MM.1S (cell line): ENCODE data around the gene TUT7.

Experiments
- DNase-seq: peaks from one replicate; pipeline ENCODE4 v3.0.0-alpha.2; 2015
- H2AFZ ChIP-seq: fragments of 300-600 bp; sonication (generic); 2 replicates; pipeline ENCODE4 v1.6.0; 2016; ENCODE audit warnings: antibody characterized with exemption, low read length
- H3F3A ChIP-seq: fragments of 300-600 bp; sonication (generic); 2 replicates; pipeline ENCODE4 v1.6.1; 2016; ENCODE audit warnings: mild to moderate bottlenecking, antibody characterized with exemption, low read length, moderate library complexity, mixed read lengths; ENCODE audit not compliant: insufficient read depth
- H3K27ac ChIP-seq: fragments of 300-600 bp; sonication (generic); 2 replicates; pipeline ENCODE4 v1.5.1; 2016; ENCODE audit warnings: mild to moderate bottlenecking, low read length
- H3K27me3 ChIP-seq: fragments of 300-600 bp; sonication (generic); replicated peaks from 2 replicates; pipeline ENCODE4 v1.6.0; 2016; ENCODE audit warnings: low read length; ENCODE audit not compliant: insufficient read depth
- H3K36me3 ChIP-seq: fragments of 300-600 bp; sonication (generic); replicated peaks from 2 replicates; pipeline ENCODE4 v1.6.1; 2016; ENCODE audit warnings: mild to moderate bottlenecking, low read length, mixed read lengths; ENCODE audit not compliant: insufficient read depth
- H3K4me1 ChIP-seq: fragments of 300-600 bp; sonication (generic); 2 replicates; pipeline ENCODE4 v1.6.1; 2016; ENCODE audit warnings: low read length, mixed read lengths
- H3K4me2 ChIP-seq: fragments of 300-600 bp; sonication (generic); 2 replicates; pipeline ENCODE4 v1.6.0; 2016; ENCODE audit warnings: low read depth, low read length
- H3K4me3 ChIP-seq: fragments of 300-600 bp; sonication (generic); 2 replicates; pipeline ENCODE4 v1.5.1; 2016; ENCODE audit warnings: low read length, mixed read lengths
- H3K79me2 ChIP-seq: fragments of 300-600 bp; sonication (generic); 2 replicates; pipeline ENCODE4 v1.6.1; 2016; ENCODE audit warnings: mixed run types, low read length, mixed read lengths
- H3K9ac ChIP-seq: fragments of 300-600 bp; sonication (generic); 2 replicates; pipeline ENCODE4 v1.6.1; 2016; ENCODE audit warnings: low read length, mixed read lengths
- H3K9me2 ChIP-seq: fragments of 300-600 bp; sonication (generic); replicated peaks from 2 replicates; pipeline ENCODE4 v1.6.1; 2016; ENCODE audit warnings: mild to moderate bottlenecking, low read length, mixed read lengths; ENCODE audit not compliant: insufficient read depth
- H3K9me3 ChIP-seq: fragments of 300-600 bp; sonication (generic); replicated peaks from 2 replicates; pipeline ENCODE4 v1.6.1; 2016; ENCODE audit warnings: mild to moderate bottlenecking, low read length, mixed read lengths; ENCODE audit not compliant: insufficient read depth
- H4K20me1 ChIP-seq: fragments of 300-600 bp; sonication (generic); 2 replicates; pipeline ENCODE4 v1.6.1; 2016; ENCODE audit warnings: mild to moderate bottlenecking, low read length, moderate library complexity, mixed read lengths; ENCODE audit not compliant: insufficient read depth
- EZH2 ChIP-seq: fragments of 300-600 bp; sonication (generic); optimal IDR thresholded peaks from 2 replicates; pipeline ENCODE3; 2017; ENCODE audit warnings: low read depth, mild to moderate bottlenecking, antibody characterized with exemption, low read length, mixed read lengths
- EZH2phosphoT487 ChIP-seq: fragments of 300-600 bp; sonication (generic); IDR thresholded peaks from 2 replicates; pipeline ENCODE4 v1.6.1; 2018; ENCODE audit warnings: antibody characterized with exemption, low read length
- TF ChIP-seq, protein P1 (sequence below): fragments of 300-600 bp; sonication (generic); IDR thresholded peaks from 2 replicates; pipeline ENCODE4 v1.5.1; 2016; ENCODE audit warnings: antibody characterized with exemption, low read length, mixed read lengths

The TUT7 gene

GRCh38 chr9:86259557-86259956, 94.7 kb downstream of the TUT7 start, which contains the start of gene C9orf153:
TSS of gene C9orf153 (minus strand) at chr9:86259657. CDS start at chr9:86229603, 30,054 bp downstream.
- no peaks in the 10 kb centered on the region for H3K79me2 ChIP-seq
- no peaks in the 10 kb centered on the region for H3K27me3 ChIP-seq
- H3K9ac ChIP-seq = no peak within 1 kb of the TSS
- no peaks in the 10 kb centered on the region for H4K20me1 ChIP-seq
- H3K4me2 ChIP-seq = no peak within 1 kb of the TSS
- H3K4me3 ChIP-seq = no peak within 1 kb of the TSS
- H3K27ac ChIP-seq = no peak within 1 kb of the TSS
- no peaks in the 10 kb centered on the region for H3K36me3 ChIP-seq
- no peaks in the 10 kb centered on the region for H3K9me3 ChIP-seq
- no peaks in the 10 kb centered on the region for H3K9me2 ChIP-seq
- H2AFZ ChIP-seq = no peak within 1 kb of the TSS
- DNase-seq = no peak
- TF ChIP-seq EZH2 (no peak), EZH2phosphoT487 (no peak)
- TF ChIP-seq, protein P1, sequence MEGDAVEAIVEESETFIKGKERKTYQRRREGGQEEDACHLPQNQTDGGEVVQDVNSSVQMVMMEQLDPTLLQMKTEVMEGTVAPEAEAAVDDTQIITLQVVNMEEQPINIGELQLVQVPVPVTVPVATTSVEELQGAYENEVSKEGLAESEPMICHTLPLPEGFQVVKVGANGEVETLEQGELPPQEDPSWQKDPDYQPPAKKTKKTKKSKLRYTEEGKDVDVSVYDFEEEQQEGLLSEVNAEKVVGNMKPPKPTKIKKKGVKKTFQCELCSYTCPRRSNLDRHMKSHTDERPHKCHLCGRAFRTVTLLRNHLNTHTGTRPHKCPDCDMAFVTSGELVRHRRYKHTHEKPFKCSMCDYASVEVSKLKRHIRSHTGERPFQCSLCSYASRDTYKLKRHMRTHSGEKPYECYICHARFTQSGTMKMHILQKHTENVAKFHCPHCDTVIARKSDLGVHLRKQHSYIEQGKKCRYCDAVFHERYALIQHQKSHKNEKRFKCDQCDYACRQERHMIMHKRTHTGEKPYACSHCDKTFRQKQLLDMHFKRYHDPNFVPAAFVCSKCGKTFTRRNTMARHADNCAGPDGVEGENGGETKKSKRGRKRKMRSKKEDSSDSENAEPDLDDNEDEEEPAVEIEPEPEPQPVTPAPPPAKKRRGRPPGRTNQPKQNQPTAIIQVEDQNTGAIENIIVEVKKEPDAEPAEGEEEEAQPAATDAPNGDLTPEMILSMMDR = no peak
- no peaks in the 10 kb centered on the region for H3F3A ChIP-seq
- H3K4me1 ChIP-seq = no peaks in the 10 kb centered on the region

DNA sequence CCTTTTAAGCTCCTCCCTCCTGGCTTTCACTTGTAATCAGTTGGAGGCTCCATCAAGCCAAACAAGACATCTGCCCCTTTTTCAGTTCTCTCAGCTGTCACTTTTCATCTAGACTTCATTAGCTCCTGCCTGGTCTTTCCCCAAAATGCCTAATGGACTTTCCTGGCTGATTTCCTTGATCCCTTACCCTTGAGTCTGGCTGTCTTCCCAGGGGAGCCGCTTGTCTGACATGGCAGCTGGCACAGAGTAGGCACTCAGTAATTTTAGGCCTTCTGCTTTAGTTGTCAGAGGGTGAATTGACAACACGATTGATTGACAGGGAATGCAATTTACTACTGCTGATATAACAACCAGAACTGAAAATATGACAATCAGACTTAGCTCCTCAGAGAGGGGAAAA, 96.8 kb downstream of the TUT7 start:
- Histone ChIP-seq H3K4me1 (no peaks in the 10 kb centered on the region), H3K4me2 (no peak overlapping the region), H3K4me3 (no peak overlapping the region), H3F3A (no peaks in the 10 kb centered on the region), H3K9ac (no peak overlapping the region), H3K27ac (no peak overlapping the region), H3K9me3 (no peaks in the 10 kb centered on the region), H3K9me2 (no peaks in the 10 kb centered on the region), H3K79me2 (no peaks in the 10 kb centered on the region), H3K36me3 (no peaks in the 10 kb centered on the region), H3K27me3 (no peaks in the 10 kb centered on the region), H2AFZ (no peak overlapping the region), H4K20me1 (no peaks in the 10 kb centered on the region)
- TF ChIP-seq EZH2 (no peak), EZH2phosphoT487 (no peak)
- TF ChIP-seq, protein P1 = no peak
- no peak for DNase-seq

DNA sequence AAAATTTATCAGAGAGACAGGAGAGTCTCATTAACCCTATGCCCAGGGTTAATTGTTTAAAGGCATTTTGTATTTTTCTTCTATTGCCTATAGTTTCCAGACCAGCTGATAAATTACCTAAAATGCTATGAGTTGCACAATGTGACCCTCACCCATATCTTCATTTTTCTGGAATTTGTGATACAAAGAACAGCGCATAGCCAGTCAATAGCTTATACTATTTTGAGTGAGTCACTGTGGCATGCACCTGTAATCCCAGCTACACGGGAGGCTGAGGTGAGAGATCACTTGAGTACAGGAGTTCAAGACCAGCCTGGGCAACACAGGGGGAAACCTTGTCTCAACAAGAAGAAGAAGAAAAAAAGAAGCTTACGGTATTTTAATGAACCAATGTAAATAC, 97.6 kb downstream of the TUT7 start:
- no peak overlapping the region for H3K4me3 ChIP-seq
- no peak overlapping the region for H3K27ac ChIP-seq
- no peak for DNase-seq
- H4K20me1 ChIP-seq = no peaks in the 10 kb centered on the region
- no peaks in the 10 kb centered on the region for H3F3A ChIP-seq
- H3K9me3 ChIP-seq = no peaks in the 10 kb centered on the region
- no peak overlapping the region for H3K9ac ChIP-seq
- H3K27me3 ChIP-seq = no peaks in the 10 kb centered on the region
- no peak overlapping the region for H3K4me2 ChIP-seq
- H3K9me2 ChIP-seq = no peaks in the 10 kb centered on the region
- H3K36me3 ChIP-seq = no peaks in the 10 kb centered on the region
- no peaks in the 10 kb centered on the region for H3K79me2 ChIP-seq
- no peak overlapping the region for H2AFZ ChIP-seq
- H3K4me1 ChIP-seq = no peaks in the 10 kb centered on the region
- TF ChIP-seq, protein P1 = no peak
- no peak for TF ChIP-seq EZH2phosphoT487
- no peak for TF ChIP-seq EZH2
